Memory B cell (primary cell): Measurements from ENCODE around the gene FANK1.
"Not testable (repeated sequence)": the region's sequence is repeated elsewhere in the genome, so short reads cannot be mapped to it uniquely, and the experiment has no call there.

Source experiments
- ATAC-seq: fragments of 150-1000 bp; cut with Tn5 transposase; 2 replicates; pipeline ENCODE4 v1.10.0; 2021; ENCODE audit warnings: low read depth, mild to moderate bottlenecking, moderate library complexity
- DNase-seq, 2 donors: peaks; one replicate each; pipeline ENCODE4 v3.0.0; 2022; ENCODE audit warnings: low spot score in 2 of 2
- H3K27ac Mint-ChIP-seq: one replicate; pipeline ENCODE4 v1.8.0; 2022; ENCODE audit warnings: mild to moderate bottlenecking, moderate library complexity, mixed read lengths
- H3K27me3 Mint-ChIP-seq: one replicate; pipeline ENCODE4 v1.8.0; 2022; ENCODE audit warnings: mixed read lengths
- H3K36me3 Mint-ChIP-seq: one replicate; pipeline ENCODE4 v1.8.0; 2022; ENCODE audit warnings: mild to moderate bottlenecking, mixed read lengths
- H3K4me1 Mint-ChIP-seq: one replicate; pipeline ENCODE4 v1.8.0; 2022; ENCODE audit warnings: mixed read lengths
- H3K4me3 Mint-ChIP-seq: one replicate; pipeline ENCODE4 v1.8.0; 2022; ENCODE audit warnings: mild to moderate bottlenecking, moderate library complexity, mixed read lengths
- H3K9me3 Mint-ChIP-seq: one replicate; pipeline ENCODE4 v1.8.0; 2022; ENCODE audit warnings: mixed read lengths

The FANK1 gene

GRCh38 chr10:126047749-126048148, 151.4 kb downstream of the FANK1 start:
- not testable (repeated sequence) for DNase-seq, ATAC-seq, H3K4me1 Mint-ChIP-seq, H3K9me3 Mint-ChIP-seq, H3K27me3 Mint-ChIP-seq, H3K4me3 Mint-ChIP-seq, H3K36me3 Mint-ChIP-seq
- H3K27ac Mint-ChIP-seq, result peak overlapping the region; percentile 52

- Mint-ChIP-seq H3K27me3 (peaks cover 9% of the 10 kb centered on the region), H3K4me1 (no peaks in the 10 kb centered on the region), H3K9me3 (no peaks in the 10 kb centered on the region), H3K4me3 (no peak overlapping the region), H3K27ac (peak overlapping the region; percentile 11), H3K36me3 (peaks cover 1% of the 10 kb centered on the region)
- ATAC-seq, result no peak
- no peak for DNase-seq
Observed at GRCh38 chr10:126049759-126050700, 153.7 kb downstream of the FANK1 start.

- H3K4me3 Mint-ChIP-seq, result no peak overlapping the region
- DNase-seq (no peak), ATAC-seq (no peak)
- no peak overlapping the region for H3K27ac Mint-ChIP-seq
- H3K9me3 Mint-ChIP-seq, result no peaks in the 10 kb centered on the region
- peaks cover 1% of the 10 kb centered on the region for H3K36me3 Mint-ChIP-seq
- H3K4me1 Mint-ChIP-seq, result no peaks in the 10 kb centered on the region
- peaks cover 11% of the 10 kb centered on the region for H3K27me3 Mint-ChIP-seq
Observed at GRCh38 chr10:126052171-126052570, 155.8 kb downstream of the FANK1 start.

- H3K36me3 Mint-ChIP-seq, result peaks cover 1% of the 10 kb centered on the region
- H3K9me3 Mint-ChIP-seq, result no peaks in the 10 kb centered on the region
- H3K4me3 Mint-ChIP-seq, result no peak overlapping the region
- H3K4me1 Mint-ChIP-seq, result no peaks in the 10 kb centered on the region
- ATAC-seq (no peak), DNase-seq (no peak)
- no peak overlapping the region for H3K27ac Mint-ChIP-seq
- H3K27me3 Mint-ChIP-seq, result peaks cover 12% of the 10 kb centered on the region
Observed at GRCh38 chr10:126054191-126054590, 157.8 kb downstream of the FANK1 start.

GRCh38 chr10:126057494-126057893, 161.1 kb downstream of the FANK1 start:
- H3K36me3 Mint-ChIP-seq, result no peaks in the 10 kb centered on the region
- H3K9me3 Mint-ChIP-seq, result no peaks in the 10 kb centered on the region
- H3K27ac Mint-ChIP-seq, result no peak overlapping the region
- no peaks in the 10 kb centered on the region for H3K4me1 Mint-ChIP-seq
- H3K27me3 Mint-ChIP-seq, result peaks cover 4% of the 10 kb centered on the region
- DNase-seq, result no peak
- no peak for ATAC-seq
- no peak overlapping the region for H3K4me3 Mint-ChIP-seq

- H3K4me1 Mint-ChIP-seq, result no peaks in the 10 kb centered on the region
- no peaks in the 10 kb centered on the region for H3K9me3 Mint-ChIP-seq
- peaks cover 3% of the 10 kb centered on the region for H3K27me3 Mint-ChIP-seq
- ATAC-seq (no peak), DNase-seq (no peak)
- no peaks in the 10 kb centered on the region for H3K36me3 Mint-ChIP-seq
- H3K4me3 Mint-ChIP-seq, result no peak overlapping the region
- no peak overlapping the region for H3K27ac Mint-ChIP-seq
Observed at GRCh38 chr10:126058104-126058503, 161.7 kb downstream of the FANK1 start.

GRCh38 chr10:126058507-126058906, 162.1 kb downstream of the FANK1 start:
- DNase-seq (no peak), ATAC-seq (no peak)
- Mint-ChIP-seq H3K27me3 (peaks cover 3% of the 10 kb centered on the region), H3K36me3 (no peaks in the 10 kb centered on the region), H3K9me3 (no peaks in the 10 kb centered on the region), H3K4me3 (no peak overlapping the region), H3K27ac (no peak overlapping the region), H3K4me1 (no peaks in the 10 kb centered on the region)
